ENCODE results near the gene SIMC1. TPM values are rescaled to one million over a fixed set of nuclear protein-coding genes. Genes with fewer than 3 reads are reported as not detected.

Gene SIMC1
- total RNA-seq, 2 donors from 2014 or later, result 15.9 to 57.9 TPM

DNA sequence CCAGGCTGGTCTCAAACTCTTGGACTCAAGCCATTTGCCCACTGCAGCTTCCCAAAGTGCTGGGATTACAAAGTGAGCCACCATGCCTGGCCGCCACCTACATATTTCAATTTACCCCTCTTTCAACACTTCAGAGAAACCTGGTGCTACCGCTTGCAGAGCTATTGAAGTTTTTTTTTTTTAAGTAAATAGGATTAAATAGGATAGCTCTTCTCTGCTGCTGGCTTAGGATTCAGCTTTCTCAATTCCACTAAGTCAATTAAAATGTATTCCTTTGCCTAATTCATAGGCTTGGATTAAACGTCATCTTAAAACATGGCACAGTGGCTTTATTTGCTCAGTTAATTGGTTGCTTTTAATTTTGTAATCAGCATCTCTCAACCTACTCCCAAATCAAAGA is 82.4 kb downstream of the SIMC1 start:
- TF ChIP-seq, protein P1, sequence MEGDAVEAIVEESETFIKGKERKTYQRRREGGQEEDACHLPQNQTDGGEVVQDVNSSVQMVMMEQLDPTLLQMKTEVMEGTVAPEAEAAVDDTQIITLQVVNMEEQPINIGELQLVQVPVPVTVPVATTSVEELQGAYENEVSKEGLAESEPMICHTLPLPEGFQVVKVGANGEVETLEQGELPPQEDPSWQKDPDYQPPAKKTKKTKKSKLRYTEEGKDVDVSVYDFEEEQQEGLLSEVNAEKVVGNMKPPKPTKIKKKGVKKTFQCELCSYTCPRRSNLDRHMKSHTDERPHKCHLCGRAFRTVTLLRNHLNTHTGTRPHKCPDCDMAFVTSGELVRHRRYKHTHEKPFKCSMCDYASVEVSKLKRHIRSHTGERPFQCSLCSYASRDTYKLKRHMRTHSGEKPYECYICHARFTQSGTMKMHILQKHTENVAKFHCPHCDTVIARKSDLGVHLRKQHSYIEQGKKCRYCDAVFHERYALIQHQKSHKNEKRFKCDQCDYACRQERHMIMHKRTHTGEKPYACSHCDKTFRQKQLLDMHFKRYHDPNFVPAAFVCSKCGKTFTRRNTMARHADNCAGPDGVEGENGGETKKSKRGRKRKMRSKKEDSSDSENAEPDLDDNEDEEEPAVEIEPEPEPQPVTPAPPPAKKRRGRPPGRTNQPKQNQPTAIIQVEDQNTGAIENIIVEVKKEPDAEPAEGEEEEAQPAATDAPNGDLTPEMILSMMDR (IDR thresholded peaks at IDR 0.05), result no peak
- TF ChIP-seq POLR2A (IDR thresholded peaks at IDR 0.05) (no peak), POLR2AphosphoS5 (IDR thresholded peaks at IDR 0.05) (no peak)
- intact Hi-C loops (cut with DNase I), result no loop called here
- 90% methylated on average over 3 of the region's 3 CpGs for WGBS
- Histone ChIP-seq H3K4me1 (replicated peaks) (no peaks in the 10 kb centered on the region), H3K4me3 (no peak overlapping the region), H3K27me3 (replicated peaks; ENCODE audit: insufficient read depth) (no peaks in the 10 kb centered on the region), H3K9me3 (no peaks in the 10 kb centered on the region), H3K36me3 (no peaks in the 10 kb centered on the region), H3K27ac (no peak overlapping the region)
- no peak for DNase-seq (ENCODE audit: low spot score)

GRCh38 chr5:176334031-176334770 is 96.0 kb downstream of the SIMC1 start:
- Histone ChIP-seq H3K27me3 (replicated peaks; ENCODE audit: insufficient read depth) (no peaks in the 10 kb centered on the region), H3K9me3 (no peaks in the 10 kb centered on the region), H3K4me3 (no peak overlapping the region), H3K4me1 (replicated peaks) (no peaks in the 10 kb centered on the region), H3K36me3 (no peaks in the 10 kb centered on the region), H3K27ac (no peak overlapping the region)
- TF ChIP-seq POLR2AphosphoS5 (IDR thresholded peaks at IDR 0.05), result no peak
- TF ChIP-seq, protein P1 (IDR thresholded peaks at IDR 0.05), result no peak
- no peak for TF ChIP-seq POLR2A (IDR thresholded peaks at IDR 0.05)
- no peak for DNase-seq (ENCODE audit: low spot score)
- intact Hi-C loops (cut with DNase I), result no loop called here

GRCh38 chr5:176337913-176338312 is 99.7 kb downstream of the SIMC1 start:
- DNase-seq (ENCODE audit: low spot score), result no peak
- TF ChIP-seq POLR2A (IDR thresholded peaks at IDR 0.05), result no peak
- TF ChIP-seq, protein P1 (IDR thresholded peaks at IDR 0.05), result no peak
- TF ChIP-seq POLR2AphosphoS5 (IDR thresholded peaks at IDR 0.05), result no peak
- Histone ChIP-seq H3K27ac (no peak overlapping the region), H3K27me3 (replicated peaks; ENCODE audit: insufficient read depth) (no peaks in the 10 kb centered on the region), H3K4me3 (no peak overlapping the region), H3K36me3 (no peaks in the 10 kb centered on the region), H3K9me3 (no peaks in the 10 kb centered on the region), H3K4me1 (replicated peaks) (no peaks in the 10 kb centered on the region)
- intact Hi-C loops (cut with DNase I), result no loop called here
- 53% methylated on average over 1 of the region's 1 CpG for WGBS

GRCh38 chr5:176339304-176339703 is 101.1 kb downstream of the SIMC1 start:
- Histone ChIP-seq H3K36me3 (no peaks in the 10 kb centered on the region), H3K4me3 (no peak overlapping the region), H3K4me1 (replicated peaks) (no peaks in the 10 kb centered on the region), H3K9me3 (no peaks in the 10 kb centered on the region), H3K27ac (no peak overlapping the region), H3K27me3 (replicated peaks; ENCODE audit: insufficient read depth) (no peaks in the 10 kb centered on the region)
- intact Hi-C loops (cut with DNase I), result no loop called here
- 86% methylated on average over 5 of the region's 5 CpGs for WGBS
- no peak for DNase-seq (ENCODE audit: low spot score)
- TF ChIP-seq, protein P1 (IDR thresholded peaks at IDR 0.05), result no peak
- TF ChIP-seq POLR2A (IDR thresholded peaks at IDR 0.05), result no peak

Data from prostate gland (tissue), 2 donors.